GM19395 (cell line): Measurements from ENCODE around the gene ARHGEF10L.

Experiments used
- ATAC-seq: cut with Tn5 transposase; IDR thresholded peaks from one replicate; pipeline ENCODE4 v1.9.1; 2021; ENCODE audit warnings: mild to moderate bottlenecking, moderate library complexity; ENCODE audit not compliant: unreplicated experiment

ARHGEF10L gene

DNA sequence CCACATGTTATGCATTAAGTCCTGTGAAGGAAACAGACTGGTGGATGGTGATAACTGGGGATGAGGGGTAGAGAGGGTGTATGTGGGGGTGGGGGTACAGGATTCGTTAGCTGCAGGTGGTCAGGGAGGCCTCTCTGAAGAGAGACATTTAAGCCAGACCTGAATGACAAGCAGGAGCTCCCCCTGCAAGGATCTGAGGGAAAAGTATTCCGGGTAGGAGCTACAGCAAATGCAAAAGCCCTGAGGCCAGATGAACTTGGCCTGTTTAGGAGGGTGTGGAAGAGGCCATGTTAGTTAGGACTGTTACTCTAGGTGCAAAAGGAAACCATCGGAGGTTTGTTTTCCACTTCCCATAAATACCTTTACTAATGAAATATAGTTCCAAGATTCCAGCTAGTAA lies 9.9 kb downstream of the ARHGEF10L start:
- no peak for ATAC-seq

DNA sequence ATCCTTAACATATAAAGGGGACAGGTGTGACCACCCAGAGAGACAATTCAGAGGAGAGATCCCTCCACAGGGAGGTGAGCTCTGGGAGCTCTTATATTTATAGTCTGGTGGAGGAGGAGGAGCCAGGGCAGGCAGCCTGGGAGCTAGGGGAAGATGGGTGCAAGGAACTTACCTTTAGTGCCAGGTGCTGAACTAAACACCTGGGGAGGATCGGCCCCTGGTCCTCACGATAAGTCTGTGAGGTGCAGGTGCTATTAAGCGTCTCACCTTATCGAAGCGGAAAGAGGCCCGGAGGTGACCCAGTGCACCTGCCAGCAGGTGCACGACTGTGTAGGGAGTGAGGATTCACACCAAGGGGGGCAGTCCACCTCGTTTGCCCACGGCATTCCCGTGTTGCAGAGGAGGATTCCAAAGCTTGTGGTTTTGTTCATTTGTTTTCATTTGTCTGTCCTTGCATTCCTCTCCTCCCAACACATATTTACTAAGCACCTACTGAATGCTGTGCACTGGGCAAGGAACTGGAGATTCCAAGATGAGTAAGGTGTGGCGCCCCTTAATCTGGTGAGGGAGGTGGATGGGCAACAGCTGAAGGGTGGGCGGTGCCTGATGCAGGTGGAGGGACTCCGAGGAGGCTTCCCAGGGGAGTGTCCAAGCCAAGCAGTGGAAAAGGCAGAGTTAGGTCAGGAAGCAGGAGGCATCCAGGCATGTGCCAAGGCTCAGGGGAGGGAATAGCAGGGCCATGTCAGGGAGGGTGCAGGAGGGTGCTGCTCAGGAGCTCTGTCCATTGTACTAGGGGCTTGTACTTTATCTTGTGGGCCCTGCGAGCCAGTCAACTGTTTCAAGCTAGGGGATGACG lies 11.5 kb downstream of the ARHGEF10L start:
- no peak for ATAC-seq

DNA sequence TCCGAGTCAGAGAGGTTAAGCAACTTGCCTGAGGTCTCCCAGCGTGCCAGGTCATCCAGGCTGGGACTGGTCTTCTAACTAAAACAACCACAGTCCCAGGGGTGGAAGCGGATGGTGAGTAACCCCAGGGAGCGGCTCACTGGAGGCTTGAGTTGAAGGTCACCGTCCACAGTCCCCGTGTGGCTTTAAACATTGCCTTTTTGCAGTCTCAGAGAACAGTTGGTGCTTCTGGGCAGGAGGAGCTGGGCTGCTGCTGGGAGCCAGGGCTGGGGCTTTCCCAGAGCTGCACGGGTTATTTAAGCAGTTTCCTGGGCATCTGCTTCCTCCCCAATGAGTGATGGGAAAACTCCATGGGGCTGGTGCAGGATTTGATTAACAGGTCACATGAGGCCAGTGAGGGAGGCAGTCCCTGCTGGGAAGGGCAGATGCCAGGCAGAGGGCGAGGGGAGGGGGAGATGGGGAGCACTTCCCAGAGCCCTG lies 12.3 kb downstream of the ARHGEF10L start:
- ATAC-seq, result no peak

DNA sequence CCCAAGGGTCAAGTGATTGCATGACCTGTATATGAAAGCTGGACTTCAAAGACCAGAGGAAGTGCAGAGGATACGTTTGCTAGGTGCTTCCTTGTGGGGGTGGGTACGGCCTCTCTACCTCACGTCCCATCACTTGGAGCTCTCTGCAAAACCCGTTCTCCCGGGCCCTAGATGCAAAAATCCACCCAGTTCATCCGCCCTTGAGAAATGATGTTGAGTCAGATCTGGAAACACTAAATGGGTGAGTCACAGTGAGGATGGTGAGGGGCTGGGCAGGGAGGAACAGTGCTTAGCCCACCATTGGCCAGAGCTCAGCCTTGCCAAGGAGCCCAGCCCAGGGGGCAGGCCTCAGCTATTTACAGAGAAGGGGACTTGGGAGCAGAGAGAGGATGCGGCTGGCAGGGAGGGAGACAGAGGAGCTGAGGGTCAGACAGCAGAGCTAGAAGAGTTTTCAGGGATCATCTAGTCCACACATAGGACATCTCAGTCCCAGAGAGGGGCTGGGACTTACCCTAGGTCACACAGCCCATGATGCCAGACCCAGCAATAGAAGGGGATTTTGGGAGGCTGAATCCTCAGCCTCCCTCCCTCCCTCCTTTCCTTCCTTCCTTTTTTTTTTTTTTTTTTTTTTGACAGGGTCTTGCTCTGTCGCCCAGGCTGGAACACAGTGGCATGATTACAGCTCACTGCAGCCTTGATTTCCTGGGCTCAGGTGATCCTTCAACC lies 14.6 kb downstream of the ARHGEF10L start:
- no peak for ATAC-seq

DNA sequence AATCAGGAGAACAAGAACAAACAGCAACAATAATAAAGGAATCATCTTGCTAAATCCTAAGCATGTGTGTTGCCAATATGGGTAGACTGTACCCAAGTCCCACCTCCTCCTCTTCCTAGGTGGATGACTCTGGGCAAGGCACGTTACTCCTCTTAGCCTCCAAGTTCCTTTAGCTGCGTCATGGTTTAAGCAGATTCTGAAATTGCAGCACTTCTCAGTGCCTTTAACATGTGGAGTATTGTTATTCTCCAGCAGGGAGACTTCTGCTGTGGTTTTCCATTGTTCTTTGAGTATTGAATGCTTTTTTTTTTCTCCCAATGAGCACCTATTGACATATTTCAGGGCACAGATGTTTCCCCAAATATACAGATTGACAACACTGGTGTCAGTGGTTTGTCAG lies 15.5 kb downstream of the ARHGEF10L start:
- no peak for ATAC-seq

DNA sequence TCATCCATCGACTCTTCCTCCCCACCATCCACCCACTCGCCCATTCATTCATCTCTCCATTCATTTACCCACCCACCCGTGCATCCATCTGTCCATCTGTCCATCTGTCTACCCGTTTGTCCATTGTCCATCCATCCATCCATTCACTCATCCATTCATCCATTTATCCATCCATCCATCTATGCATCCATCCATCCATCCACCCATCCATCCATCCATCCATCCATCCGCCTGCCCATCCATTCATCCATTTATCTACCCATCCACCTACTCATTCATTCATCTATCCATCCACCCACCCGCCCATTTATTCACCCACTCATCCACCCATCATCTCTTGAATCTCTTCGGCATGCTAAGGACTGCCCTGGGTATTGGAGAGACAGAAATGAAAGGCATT lies 18.5 kb downstream of the ARHGEF10L start:
- no peak for ATAC-seq

DNA sequence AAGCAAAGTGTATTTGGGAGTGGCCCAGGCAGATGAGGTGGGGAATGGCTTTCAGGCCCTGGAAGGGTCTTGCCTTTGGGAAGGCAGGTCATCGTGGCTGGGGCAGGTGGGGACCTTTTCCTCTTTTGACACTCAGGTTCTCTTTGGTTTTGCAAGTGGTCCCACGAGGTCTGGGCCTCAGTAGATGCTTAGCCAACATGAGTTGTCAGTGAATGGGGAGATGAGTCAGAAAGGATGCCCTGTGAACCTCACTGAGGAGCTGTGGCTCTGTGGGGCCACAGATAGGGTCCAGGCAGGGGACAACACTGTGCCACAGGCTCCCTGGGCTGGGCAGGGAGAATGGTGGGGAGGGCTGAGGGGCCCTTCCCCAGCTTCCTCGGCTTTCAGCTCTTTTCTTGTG lies 19.0 kb downstream of the ARHGEF10L start:
- no peak for ATAC-seq

DNA sequence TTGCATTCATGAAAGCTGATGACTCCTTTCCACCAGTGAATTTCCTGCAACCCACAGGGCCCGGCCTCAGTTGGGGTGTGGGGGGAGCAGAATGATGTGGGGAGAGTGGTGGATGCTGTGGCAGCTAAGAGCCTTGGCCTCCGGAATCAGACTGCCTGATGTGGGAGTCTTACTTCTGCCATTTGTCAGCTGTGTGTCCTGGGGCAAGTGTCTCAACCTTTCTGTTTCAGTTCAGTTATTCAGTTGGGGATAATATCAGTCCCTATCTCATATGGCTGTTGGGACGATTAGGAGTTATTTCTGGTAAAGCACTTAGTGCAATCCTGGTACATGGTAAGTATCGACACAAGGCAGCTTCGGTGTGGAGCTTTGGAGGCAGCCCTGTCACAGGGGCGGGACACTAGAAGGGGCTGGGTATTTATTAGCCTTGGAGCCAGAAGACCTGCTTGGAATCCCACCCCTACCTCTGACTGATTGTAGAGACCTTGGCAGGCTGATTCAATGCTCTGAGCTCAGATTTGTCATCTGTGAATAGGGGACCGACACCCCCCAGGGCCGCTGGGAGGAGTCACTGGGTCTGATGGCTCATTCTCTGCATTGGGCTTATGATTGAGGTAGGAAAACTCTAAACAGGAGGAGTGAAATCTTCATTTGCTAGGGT lies 19.6 kb downstream of the ARHGEF10L start:
- ATAC-seq, result no peak

DNA sequence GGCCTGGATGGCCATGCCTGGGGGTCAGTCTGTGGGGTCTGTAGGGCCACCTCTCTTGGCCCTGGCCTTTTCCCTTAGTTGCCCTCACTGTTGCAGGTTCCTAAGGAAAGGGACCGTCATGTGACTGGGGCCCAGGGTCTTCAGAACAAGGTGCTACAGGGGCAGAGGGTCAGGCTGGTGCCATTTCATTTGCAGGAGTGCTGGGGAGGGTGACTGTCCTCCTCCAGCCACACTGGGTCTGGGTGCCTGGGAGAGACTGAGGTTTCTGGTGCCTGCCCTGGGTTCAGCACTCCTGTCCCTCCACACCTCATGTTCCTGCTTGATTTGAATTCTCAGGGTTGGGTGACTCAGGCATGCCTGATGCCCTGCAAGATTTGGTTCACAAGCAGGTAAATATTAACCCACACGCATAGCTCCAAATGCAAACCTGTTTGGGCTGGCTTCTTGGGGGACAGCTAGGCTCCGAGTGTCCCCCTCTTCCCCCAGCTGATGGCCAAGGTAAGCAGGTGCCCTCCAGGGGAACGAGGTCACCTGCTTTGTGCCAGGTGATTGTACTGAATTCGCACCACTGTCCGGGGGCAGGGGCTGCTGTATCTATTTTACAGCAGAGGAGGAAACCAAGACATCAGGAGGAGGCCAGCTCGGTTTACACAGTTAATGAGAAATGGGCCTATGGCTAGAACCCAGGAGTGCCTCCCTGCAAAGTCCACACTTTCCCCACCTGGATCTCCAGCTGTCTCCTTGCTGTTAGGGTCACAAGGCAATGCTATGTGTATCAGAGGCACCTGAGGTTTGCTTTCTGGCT lies 20.3 kb downstream of the ARHGEF10L start:
- no peak for ATAC-seq

DNA sequence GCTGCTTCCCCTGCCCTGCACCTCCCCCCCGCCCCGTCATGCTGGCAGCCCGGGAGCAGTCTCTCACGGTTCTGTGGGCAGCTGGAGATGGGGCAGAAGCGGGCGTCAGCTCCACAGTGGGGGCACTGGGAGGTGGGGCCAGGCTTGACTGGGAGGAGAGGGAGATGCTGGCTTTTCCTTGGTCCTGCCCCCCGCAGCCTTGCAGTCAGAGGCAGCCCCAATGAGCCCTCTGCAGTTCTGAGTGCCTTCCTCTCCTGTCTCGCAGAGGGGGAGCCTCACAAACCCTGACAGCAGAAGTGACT lies 21.7 kb downstream of the ARHGEF10L start:
- no peak for ATAC-seq

DNA sequence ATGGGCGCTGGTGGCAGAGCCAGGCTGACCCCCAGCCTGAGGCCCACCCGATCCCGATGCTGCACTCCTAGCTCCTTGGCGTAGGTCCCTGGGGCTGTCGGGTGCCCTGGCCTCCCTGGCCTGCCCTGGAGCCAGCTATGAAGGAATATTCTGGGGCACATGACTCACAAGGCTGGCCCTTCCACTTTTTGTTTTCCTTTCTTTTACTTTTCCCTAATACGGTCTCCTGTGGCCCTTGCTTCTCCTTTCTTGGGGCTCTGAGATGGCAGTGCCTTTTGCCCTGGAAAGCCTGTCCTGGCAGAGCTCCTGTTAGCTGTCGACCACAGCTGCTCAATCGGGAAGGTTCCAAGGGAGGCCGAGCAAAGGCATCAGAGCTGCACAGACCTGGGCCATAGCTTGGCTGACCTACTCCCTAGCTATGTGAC lies 22.1 kb downstream of the ARHGEF10L start:
- no peak for ATAC-seq

DNA sequence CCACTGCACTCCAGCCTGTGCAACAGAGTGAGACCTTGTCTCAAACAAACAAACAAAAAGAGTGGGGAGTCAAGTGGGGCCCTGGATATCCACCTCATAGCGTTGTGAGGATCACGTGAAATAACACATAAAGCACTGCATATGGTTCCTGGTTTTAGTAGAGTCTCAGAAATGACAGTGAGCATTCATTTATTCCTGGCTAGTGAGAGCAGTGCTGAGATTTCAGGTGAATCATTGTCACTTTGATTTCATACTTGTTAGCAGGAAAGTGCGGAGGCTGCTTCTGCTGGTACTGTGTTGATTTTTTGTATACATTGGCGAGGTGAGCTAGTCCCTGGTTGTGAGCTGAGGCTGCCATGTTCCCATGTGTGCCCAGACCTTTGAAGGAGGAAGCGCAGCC lies 22.9 kb downstream of the ARHGEF10L start:
- ATAC-seq, result no peak

DNA sequence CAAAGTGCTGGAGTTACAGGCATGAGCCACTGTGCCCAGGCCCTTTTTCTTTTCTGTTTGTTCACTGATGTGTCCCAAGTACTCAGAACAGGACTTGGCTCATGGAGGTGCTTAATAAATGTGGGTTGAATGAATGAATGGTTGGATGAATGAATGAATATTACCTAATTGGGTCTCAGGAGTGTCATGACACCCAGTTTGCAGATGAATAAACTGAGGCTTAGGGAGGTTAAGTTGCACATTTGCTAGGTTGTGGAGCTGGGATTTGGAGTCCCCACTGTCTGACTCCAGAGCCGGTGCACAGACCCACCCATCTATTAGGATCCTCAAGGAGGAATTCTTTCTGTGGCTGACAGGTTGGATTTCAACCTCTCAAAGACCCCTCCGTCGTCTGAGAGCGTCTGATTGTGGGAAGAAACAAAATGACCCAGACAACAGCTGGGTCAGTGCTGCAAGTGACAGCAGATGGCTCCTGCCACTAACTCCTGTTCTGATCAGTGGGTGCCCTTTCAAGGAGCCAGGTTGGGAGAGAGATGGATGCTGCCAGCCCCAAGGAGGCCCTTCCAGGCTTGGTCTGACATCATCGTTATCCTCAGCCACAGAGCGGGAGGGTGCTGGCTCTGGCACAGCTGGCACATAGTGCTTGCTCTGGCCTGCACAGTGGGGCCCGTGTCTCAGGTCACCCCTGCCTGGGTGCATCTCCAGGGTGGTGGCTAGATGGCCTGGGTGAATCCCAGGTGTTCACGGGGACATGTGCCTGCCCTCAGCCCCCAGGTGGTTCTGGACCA lies 24.2 kb downstream of the ARHGEF10L start:
- no peak for ATAC-seq

DNA sequence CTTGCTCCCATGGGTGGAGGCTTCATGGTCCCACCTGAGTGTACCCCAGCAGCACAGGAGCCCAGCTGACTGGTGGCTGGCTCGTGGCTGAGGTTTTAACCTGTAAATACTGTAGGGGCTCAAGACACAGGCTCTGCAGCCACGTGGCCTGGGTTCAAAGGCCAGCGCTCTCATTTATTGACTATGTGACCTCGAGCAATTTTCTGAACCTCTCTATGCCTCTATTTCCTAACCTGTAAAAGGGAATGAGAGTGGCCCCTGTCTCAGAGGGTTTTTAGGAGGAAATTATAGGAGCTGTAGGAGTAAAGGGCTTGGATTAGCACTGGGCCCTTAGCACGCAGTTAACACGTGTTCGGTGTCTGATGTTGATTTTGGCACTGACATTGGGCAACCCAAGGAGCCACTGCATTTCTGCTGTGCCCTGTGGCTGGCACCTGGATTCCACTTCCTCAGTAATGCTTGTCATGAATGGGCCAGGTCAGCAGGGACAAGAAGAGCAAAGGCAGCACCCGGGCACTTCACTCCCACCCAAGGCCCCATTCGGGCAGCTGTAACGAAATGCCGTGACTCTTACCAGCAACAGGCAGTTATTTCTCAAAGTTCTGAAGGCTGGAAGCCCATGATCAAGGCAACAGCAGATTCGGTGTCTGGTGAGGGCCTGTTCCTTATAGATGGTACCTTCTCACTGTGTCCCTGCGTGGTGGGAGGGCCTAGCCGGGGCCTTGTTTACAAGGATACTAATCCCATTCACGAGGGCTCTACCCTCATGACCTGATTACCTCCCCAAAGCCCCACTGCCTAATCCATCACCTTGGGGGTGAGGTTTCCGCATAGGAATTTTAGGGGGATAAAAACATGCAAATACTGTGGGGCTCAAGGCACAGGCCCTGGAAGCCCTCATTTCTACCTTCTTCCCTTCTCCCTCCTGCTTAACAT lies 25.2 kb downstream of the ARHGEF10L start:
- ATAC-seq, result no peak

DNA sequence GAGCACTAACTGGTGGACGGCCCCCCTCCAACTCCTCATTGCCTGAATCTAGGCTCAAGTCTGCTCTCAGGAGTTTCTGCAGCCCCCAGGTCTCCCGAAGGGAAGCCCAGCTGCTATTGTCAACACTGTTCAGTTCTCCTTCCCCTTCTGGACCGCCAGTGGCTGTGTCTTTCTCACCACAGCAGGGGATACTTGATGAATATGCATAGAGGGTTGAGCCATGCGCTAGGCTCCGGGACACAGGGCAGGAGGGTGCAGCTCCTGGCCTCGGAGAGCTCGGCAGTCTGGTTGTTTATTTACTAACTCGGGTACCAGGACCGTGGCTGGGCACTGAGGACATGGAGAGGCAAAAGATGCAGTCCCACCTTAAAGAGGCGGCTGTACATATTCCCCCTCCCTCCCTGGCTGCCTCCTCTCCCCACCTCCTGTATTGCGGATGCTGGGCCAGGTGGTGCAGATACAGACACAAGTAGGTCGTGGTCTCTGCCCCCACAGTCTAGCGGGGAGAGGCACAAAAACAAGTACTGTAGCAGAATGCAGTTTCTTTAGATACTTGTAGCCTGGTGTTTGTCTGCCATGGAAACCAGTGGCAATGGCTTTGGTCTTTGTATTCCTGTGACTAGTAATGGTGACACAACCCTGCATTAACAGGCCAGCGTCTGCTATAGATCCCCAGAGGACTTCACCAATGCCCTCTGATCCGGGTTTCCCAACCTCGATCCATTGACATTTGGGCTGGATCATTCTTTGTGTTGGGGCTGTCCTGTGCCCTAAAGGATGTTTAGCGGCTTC lies 26.2 kb downstream of the ARHGEF10L start:
- ATAC-seq, result no peak

DNA sequence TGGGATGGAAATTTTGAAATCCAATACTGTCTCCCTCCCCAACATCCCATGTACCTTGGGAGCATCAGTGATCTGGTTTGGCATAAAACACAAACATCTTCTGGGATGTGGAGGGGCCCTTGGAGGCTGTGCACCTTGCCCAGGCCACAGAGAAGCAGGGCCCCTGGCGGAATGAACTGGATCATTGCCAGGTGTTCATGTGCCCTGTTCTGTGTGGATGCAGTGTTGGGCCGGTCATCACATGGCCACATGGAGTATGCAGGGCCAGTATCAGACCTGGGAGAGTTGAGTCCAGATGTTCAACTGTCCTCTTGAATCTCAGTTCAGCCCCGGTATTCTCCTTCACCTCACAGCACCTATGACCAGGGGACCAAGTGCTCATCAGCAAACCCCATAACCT lies 26.9 kb downstream of the ARHGEF10L start:
- ATAC-seq, result no peak

DNA sequence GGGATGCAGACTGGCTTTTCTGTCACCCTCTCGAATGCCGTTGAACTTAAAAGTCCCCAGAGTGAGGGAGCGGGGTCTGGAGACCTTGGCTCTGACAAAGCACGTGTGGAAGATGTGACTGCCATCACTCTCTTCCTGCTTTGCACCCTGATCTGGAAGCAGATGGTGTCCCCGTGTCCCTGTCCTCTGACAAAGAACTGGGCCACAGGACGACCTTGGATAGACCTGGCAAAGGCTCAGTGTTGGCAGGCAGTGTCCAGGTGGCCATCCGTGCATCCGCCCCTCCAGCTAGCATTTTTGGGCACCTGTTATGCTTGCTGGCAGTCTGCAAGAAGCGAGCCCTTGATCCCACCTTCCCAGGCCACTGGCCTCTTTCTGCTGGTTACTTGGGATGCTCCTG lies 27.4 kb downstream of the ARHGEF10L start:
- no peak for ATAC-seq

DNA sequence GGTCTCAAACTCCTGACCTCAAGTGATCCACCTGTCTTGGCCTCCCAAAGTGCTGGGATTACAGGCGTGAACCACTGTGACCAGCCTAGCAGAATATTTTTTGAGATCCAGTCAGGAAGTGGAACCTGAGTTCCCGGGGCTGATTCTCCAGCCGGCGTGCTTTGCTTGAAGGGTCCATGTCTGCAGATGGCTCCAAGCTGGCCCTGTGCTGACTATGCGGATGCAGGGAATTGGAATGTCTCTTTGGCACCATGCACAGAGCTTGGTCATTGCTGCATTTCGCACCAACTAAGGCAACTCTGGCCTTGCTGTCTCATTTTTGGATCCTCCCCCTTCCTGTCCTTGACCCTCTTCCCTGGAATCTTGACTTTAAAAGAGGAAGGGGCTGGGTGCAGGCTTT lies 28.1 kb downstream of the ARHGEF10L start:
- ATAC-seq, result no peak
